Activated CD8-positive, alpha-beta memory T cell treated with anti-CD3 and anti-CD28 coated beads for 4 hours (primary cell): Measurements from ENCODE around the gene NAPSA.

ENCODE experiments used
- DNase-seq, 2 donors: peaks; one replicate each; pipeline ENCODE4 v3.0.0-alpha.2; 2020; ENCODE audit warnings: low read depth in 2 of 2

Gene NAPSA

DNA sequence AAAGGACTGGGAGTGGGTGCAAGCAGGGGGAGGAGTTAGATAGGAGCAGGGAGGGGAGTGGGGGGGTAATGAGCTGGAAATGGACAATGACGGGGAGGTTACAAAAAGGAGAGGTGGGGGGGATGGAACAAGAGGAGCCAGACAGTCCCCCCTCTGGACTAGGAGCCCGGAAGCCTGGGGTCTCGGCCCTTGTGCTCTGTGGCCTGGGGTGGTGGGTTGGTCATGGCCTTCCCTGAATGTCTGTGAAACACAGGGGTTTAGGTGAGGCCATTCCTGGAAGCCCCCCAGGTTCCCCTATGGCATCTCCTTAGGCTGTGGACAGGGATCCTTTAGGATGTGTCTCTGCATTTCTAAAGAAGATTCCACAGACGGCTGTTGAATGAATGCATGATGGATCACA lies 48.3 kb downstream of the NAPSA start:
- no peak for DNase-seq

GRCh38 chr19:50315773-50316448 lies 49.5 kb downstream of the NAPSA start:
- DNase-seq = no peak

- no peak for DNase-seq
Observed at GRCh38 chr19:50314724-50315708, 50.4 kb downstream of the NAPSA start.

DNA sequence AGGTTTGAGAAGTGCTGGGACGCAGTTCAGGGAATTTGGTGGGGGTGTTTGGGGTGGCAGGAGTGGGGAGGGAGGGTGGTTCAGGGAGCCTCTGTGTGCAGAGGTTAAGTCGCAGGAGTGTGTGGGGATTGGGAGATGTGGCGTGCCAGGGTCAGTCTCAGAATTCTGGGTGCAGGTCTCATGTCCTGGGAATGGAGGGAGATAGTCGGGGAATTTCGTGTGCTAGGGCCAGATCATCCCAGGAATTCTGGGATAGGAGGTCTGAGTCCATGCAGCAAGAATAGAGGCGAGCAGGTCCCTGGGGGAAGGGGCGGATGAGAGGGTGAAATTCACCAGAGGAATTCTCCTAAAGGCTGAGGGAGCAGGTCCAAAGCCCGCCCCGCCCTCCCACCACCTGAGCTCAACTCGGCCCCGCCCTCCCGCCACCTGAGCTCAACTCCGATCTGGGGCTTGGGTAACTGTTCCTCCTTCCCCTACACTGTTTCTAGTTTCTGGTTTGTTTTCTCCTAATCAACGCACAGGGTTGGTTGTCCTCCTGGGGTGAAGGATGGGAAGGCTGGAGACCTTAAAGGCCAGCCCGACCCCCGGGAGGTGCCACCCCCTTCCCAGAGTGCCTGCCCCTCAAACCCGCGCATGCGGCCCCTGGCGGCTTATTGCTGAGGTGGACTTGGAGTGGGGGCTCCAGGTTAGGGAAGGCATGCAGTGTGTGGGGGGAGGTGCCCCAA lies 51.5 kb downstream of the NAPSA start:
- no peak for DNase-seq

DNA sequence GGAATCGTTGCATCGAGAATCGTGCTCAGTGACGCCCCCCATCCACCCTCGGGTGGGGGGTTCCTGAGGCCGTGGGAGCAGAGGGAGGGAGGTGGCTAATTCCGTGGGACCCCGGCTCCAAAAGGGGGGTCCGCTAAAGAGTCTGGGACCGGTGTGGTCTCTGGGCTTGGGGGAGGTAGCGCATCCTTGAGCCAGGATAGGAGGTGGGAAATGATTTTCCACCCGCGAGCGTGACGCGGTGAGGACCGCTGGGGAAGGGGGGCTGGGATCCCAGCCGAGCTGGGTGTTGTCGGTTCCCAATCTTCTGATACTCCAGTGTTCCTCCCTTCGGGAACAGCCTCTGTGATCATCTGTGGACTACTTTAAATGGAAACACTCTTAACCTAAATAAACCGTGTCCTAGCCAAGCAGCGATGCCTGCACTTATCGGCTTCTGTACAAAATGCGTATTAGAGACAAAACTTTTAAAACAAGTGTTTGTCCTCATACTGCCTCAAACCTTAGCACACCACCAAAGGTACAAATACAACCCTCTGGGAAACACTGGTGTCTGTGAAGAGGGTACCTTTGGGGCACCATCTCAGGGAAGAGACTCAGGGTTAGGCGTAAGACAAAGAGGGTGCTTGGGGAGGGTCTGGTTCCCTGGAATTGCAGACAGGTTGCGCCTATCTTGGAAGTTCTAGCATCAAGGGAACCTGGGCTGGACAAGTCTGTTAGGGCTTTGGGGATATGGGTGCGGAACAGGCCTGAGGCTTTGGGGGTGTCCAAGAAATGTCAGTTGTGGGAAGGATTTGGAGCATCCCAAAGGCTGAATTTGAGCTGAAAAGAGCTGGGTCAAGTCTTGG lies 52.2 kb downstream of the NAPSA start:
- no peak for DNase-seq

DNA sequence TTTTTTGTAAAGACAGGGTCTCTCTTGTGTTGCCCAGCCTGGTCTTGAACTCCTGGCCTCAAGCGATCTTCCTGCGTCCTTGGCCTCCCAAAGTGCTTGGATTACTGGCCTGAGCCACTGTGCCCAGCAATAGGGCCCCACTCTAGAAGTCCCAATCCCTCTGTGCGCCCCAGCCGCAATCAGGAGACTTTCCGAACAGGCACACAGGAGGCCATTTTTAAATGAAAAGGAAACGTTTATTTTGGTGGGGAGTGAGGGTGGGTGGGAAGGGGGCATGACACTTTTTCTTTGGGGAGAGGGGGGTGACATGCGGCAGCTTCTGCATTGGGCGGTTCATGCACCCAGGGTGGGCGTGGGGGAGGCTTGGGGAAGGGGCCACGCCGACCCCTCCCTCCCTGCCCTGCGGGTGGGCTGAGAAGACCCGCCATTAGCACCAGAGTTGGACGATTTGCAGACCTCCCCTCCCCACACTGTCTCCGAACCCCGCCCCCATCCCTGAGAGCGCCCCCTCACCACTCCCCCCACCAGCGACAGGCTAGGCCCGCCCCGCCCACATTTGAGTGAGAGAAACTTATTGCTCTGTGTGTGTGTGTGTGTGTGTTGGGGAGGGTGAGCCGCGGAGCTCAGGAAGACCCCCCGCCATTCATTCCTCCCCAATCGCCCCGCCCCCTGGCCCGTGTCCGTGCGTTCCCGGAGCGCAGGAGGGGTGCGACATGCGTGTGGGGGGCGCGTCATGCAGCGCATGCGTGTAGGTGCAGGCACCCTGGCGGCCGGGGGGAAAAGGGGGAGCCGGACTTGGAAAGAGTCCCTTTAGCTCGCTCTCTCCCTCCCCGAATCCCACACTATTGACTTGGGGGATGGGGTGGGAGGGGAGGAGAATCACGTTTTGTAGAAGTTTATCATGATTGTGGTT lies 53.5 kb downstream of the NAPSA start:
- DNase-seq = no peak

GRCh38 chr19:50310759-50311465 lies 54.5 kb downstream of the NAPSA start:
- DNase-seq = no peak

- DNase-seq = no peak
Observed at GRCh38 chr19:50309396-50310125, 55.9 kb downstream of the NAPSA start.

GRCh38 chr19:50308991-50309390 lies 56.4 kb downstream of the NAPSA start:
- DNase-seq = no peak
